GM12864 (cell line): ENCODE results near the gene SLC25A18.

Experiments used
- DNase-seq: peaks from one replicate; pipeline ENCODE4 v3.0.0-alpha.2; 2011; ENCODE audit warnings: low read depth
- H3K4me3 ChIP-seq: 2 replicates; pipeline ENCODE4 v1.5.1; 2011; ENCODE audit warnings: mild to moderate bottlenecking, low read depth, low read length, control low read depth
- CTCF ChIP-seq: IDR thresholded peaks from 2 replicates; pipeline ENCODE4 v1.5.1; 2011; ENCODE audit warnings: low read depth, mild to moderate bottlenecking, moderate library complexity, low read length, control low read depth, inconsistent platforms; ENCODE audit errors: missing control alignments

Gene SLC25A18

GRCh38 chr22:17628406-17629172 is 65.3 kb downstream of the SLC25A18 start, which contains the start of gene ATP6V1E1:
Gene ATP6V1E1, minus strand, starts transcription at chr22:17628749. Its CDS starts 114 bp downstream, at chr22:17628635.
- peak within 1 kb of the TSS; percentile 87 for H3K4me3 ChIP-seq
- DNase-seq, result peak; percentile 88
- no peak for TF ChIP-seq CTCF

- DNase-seq, result no peak
- no peak for TF ChIP-seq CTCF
- H3K4me3 ChIP-seq, result peak overlapping the region; percentile 87
Measured at GRCh38 chr22:17629173-17629489, 65.8 kb downstream of the SLC25A18 start.

GRCh38 chr22:17629641-17630040 is 66.3 kb downstream of the SLC25A18 start:
- no peak for TF ChIP-seq CTCF
- no peak for DNase-seq
- H3K4me3 ChIP-seq, result no peak overlapping the region; the same call in 1 of the 2 replicates

DNA sequence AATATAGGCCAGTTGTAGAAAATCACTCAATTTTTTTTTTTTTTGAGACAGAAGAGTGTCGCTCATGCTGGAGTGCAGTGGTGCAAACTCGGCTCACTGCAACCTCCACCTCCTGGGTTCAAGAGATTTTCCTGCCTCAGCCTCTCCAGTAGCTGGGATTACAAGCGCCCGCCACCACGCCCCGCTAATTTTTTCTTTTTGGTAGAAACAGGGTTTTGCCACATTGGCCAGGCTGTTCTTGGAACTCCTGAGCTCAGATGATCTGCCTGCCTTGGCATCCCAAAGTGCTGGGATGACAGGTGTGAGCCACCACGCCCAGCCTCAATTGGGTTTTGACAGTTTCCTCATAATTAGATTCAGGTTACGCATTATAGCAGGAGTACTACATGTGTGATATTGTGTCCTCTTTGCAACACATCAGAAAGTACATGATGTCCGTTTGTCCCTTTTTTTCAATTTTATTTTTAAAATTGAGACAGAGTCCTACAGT is 67.8 kb downstream of the SLC25A18 start:
- DNase-seq, result no peak
- TF ChIP-seq CTCF, result no peak
- no peak overlapping the region for H3K4me3 ChIP-seq

DNA sequence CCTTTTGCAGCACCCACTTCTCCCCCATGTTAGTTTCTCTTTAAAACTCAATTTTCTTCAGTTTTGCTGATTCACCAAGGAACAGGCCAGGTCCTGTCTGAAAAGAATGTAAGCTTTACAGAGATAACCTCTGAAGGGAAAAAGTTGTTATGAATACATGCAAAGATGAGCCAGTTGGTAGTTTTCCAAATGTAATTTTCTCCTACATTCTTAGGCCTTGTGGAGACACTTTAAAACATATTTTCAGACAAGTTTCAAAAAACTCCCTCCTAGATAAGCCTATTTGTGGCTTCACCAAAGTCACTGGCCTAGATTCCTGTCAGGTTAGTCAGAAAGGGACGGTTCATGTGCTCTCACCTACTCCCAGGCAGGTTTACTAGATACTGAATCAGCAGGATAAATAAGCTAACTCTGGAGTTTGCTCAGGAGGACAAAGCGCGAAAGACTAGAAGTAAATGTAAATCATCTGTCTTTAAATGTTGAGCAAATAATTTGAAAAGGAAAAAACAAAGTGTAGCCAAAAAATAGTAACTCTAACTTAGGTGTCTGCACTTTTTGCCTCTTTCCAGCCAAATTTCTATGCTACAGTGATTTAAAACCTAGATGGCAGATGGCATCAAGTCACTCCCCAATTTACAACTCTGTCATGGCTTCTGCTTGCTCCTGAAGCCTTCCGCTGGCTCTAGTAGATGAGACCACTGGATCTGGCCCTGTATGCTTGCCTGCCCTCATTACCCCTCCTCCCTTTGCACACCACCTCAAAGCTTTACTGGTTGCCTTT is 70.1 kb downstream of the SLC25A18 start:
- no peak overlapping the region for H3K4me3 ChIP-seq
- no peak for TF ChIP-seq CTCF
- DNase-seq, result no peak

GRCh38 chr22:17633998-17634323 is 70.7 kb downstream of the SLC25A18 start:
- no peak for TF ChIP-seq CTCF
- DNase-seq, result no peak
- H3K4me3 ChIP-seq, result no peak overlapping the region
